ENCODE results near the gene PNMA6E.
A peak's percentile ranks its signal among the peaks of the same experiment; 100 is the strongest.

The PNMA6E gene

GRCh38 chrX:153400146-153401132 lies 711 bp downstream of the PNMA6E start:
- Histone ChIP-seq H3K36me3 (ENCODE audit: control insufficient read depth in 2 of 2, insufficient read depth in 1 of 2, low read length in 2 of 2) (no peaks in the 10 kb centered on the region), H3K9me3 (ENCODE audit: control insufficient read depth, insufficient read depth, low read depth, low read length) (no peaks in the 10 kb centered on the region), H3K4me1 (ENCODE audit: control insufficient read depth, insufficient read depth, low read length) (no peaks in the 10 kb centered on the region), H3K27ac (ENCODE audit: extremely low read depth, low read depth, low read length) (no peak overlapping the region), H3K4me3 (ENCODE audit: low read depth, low read length) (no peak overlapping the region)
- POLR2A ChIA-PET, result no interaction called here
- CTCF ChIA-PET, result interaction anchor here (0.7 to 1.1 kb wide), 2 partner anchors 41 to 1451 kb away, joined by 3 to 4 read pairs; no protein-coding TSS in a partner anchor
- TF ChIP-seq SCRT2 (tag by site-specific recombination; IDR thresholded peaks at IDR 0.05) (peak; percentile 82), ZNF654 (tag by site-specific recombination; IDR thresholded peaks at IDR 0.05; ENCODE audit: low read depth) (peak; percentile 21; the same call in 1 of the 2 replicates), ZNF558 (tag by site-specific recombination; IDR thresholded peaks at IDR 0.05) (no peak), ZNF518A (tag by site-specific recombination; conservative IDR thresholded peaks at IDR 0.05; ENCODE audit: low read depth) (no peak), OSR2 (tag by site-specific recombination; IDR thresholded peaks at IDR 0.05) (no peak), ZSCAN16 (tag by site-specific recombination; IDR thresholded peaks at IDR 0.05) (no peak), MEIS1 (CRISPR knock-in tag; IDR thresholded peaks at IDR 0.05; ENCODE audit: borderline replicate concordance) (no peak), ZNF133 (tag by site-specific recombination; IDR thresholded peaks at IDR 0.05) (no peak), KLF7 (tag by site-specific recombination; IDR thresholded peaks at IDR 0.05; ENCODE audit: borderline replicate concordance) (no peak), SCRT1 (tag by site-specific recombination; IDR thresholded peaks at IDR 0.05; ENCODE audit: borderline replicate concordance) (peak; percentile 72), YY1 (tag by site-specific recombination; IDR thresholded peaks at IDR 0.05) (0 out of 2 replicates have a peak, but pooled peaks have one; percentile 29), TRIM28 (IDR thresholded peaks at IDR 0.05; ENCODE audit: borderline replicate concordance, low read length) (no peak), ZNF501 (tag by site-specific recombination; IDR thresholded peaks at IDR 0.05) (0 out of 2 replicates have a peak, but pooled peaks have one; percentile 30), ZNF114 (tag by site-specific recombination; IDR thresholded peaks at IDR 0.05) (no peak), ZNF2 (tag by site-specific recombination; IDR thresholded peaks at IDR 0.05) (0 out of 2 replicates have a peak, but pooled peaks have one; percentile 35), HOXA7 (CRISPR knock-in tag; IDR thresholded peaks at IDR 0.05; ENCODE audit: borderline replicate concordance) (no peak), ZNF121 (tag by site-specific recombination; IDR thresholded peaks at IDR 0.05) (no peak), ZIC2 (tag by site-specific recombination; IDR thresholded peaks at IDR 0.05) (peak; percentile 46), ZNF132 (tag by site-specific recombination; IDR thresholded peaks at IDR 0.05; ENCODE audit: borderline replicate concordance) (no peak), ZNF580 (tag by site-specific recombination; IDR thresholded peaks at IDR 0.05) (no peak), ZBTB17 (tag by site-specific recombination; IDR thresholded peaks at IDR 0.05) (0 out of 2 replicates have a peak, but pooled peaks have one; percentile 5), ZNF707 (tag by site-specific recombination; IDR thresholded peaks at IDR 0.05) (no peak), ZFP3 (tag by site-specific recombination; IDR thresholded peaks at IDR 0.05; ENCODE audit: low read depth) (no peak), GLIS1 (tag by site-specific recombination; IDR thresholded peaks at IDR 0.05) (no peak; the same call in 1 of the 2 replicates)
- TF ChIP-seq, protein P1, sequence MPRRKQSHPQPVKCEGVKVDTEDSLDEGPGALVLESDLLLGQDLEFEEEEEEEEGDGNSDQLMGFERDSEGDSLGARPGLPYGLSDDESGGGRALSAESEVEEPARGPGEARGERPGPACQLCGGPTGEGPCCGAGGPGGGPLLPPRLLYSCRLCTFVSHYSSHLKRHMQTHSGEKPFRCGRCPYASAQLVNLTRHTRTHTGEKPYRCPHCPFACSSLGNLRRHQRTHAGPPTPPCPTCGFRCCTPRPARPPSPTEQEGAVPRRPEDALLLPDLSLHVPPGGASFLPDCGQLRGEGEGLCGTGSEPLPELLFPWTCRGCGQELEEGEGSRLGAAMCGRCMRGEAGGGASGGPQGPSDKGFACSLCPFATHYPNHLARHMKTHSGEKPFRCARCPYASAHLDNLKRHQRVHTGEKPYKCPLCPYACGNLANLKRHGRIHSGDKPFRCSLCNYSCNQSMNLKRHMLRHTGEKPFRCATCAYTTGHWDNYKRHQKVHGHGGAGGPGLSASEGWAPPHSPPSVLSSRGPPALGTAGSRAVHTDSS (tag by site-specific recombination; IDR thresholded peaks at IDR 0.05), result no peak
- TF ChIP-seq, protein P2, sequence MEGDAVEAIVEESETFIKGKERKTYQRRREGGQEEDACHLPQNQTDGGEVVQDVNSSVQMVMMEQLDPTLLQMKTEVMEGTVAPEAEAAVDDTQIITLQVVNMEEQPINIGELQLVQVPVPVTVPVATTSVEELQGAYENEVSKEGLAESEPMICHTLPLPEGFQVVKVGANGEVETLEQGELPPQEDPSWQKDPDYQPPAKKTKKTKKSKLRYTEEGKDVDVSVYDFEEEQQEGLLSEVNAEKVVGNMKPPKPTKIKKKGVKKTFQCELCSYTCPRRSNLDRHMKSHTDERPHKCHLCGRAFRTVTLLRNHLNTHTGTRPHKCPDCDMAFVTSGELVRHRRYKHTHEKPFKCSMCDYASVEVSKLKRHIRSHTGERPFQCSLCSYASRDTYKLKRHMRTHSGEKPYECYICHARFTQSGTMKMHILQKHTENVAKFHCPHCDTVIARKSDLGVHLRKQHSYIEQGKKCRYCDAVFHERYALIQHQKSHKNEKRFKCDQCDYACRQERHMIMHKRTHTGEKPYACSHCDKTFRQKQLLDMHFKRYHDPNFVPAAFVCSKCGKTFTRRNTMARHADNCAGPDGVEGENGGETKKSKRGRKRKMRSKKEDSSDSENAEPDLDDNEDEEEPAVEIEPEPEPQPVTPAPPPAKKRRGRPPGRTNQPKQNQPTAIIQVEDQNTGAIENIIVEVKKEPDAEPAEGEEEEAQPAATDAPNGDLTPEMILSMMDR (tag by site-specific recombination; IDR thresholded peaks at IDR 0.05), result peak; percentile 82

Measured in HEK293 (cell line).